ENCODE results near the gene QSOX1.

DNA sequence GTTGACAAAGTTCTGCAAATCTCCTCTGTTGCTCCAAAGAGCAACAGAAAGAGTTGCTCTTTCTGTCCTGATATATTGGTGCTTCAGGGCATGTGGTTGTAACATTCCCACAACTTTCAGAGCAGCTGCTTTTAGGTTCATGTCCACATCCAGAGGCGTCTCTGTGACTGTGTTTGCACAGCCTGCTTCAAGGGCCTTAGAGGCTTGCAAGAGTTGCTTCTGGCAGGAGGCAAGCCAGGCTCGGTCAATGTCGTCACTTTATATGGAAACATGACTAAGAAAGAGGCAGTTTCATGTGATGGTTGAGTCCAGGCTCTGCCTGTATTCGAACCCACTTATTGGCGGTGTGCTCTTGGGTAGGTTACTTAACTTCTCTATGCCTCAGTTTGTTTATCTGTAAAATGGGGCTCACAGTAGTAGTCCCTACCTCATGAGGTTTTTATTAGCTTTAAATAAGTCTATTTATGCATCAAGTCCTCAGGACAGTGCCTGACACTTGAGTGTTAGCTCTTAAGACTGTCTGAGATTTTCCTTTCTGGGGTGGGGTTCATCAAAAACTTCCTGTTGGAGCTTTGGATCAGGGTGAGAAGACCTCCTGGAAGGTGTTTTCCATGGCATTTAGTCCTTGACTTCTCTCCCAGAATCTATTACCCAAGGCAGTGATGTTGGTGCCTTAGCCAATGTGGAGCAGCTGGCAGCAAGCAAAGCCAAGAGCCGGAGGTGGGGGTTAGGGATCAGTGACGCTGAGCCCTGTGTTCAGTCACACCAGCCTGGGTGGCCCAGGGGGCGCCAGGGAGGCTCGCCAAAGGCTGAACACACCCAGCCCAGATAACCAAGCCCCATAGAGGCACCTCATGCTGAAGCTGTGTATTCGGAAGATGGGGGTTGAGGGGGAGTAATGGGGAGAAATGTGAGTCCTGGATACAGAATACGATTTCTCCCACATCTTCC is 94.3 kb downstream of the QSOX1 start:
- TF ChIP-seq POLR2A (IDR thresholded peaks at IDR 0.05; ENCODE audit: low read depth, low read length) (no peak), POLR2AphosphoS5 (IDR thresholded peaks at IDR 0.05; ENCODE audit: low read depth, low read length) (no peak), TAF1 (IDR thresholded peaks at IDR 0.05; ENCODE audit: low read depth, low read length) (no peak)
